Erythroblast (primary cell): ENCODE results near the gene DYNLRB1.

Experiments used
- GATA1 ChIP-seq: IDR thresholded peaks from 2 replicates; pipeline ENCODE4 v1.6.1; 2011; ENCODE audit warnings: low read depth, mild to moderate bottlenecking, control low read depth, low read length, moderate library complexity
- POLR2A ChIP-seq: IDR thresholded peaks from 2 replicates; pipeline ENCODE4 v1.6.1; 2011; ENCODE audit warnings: mild to moderate bottlenecking, low read length

DNA sequence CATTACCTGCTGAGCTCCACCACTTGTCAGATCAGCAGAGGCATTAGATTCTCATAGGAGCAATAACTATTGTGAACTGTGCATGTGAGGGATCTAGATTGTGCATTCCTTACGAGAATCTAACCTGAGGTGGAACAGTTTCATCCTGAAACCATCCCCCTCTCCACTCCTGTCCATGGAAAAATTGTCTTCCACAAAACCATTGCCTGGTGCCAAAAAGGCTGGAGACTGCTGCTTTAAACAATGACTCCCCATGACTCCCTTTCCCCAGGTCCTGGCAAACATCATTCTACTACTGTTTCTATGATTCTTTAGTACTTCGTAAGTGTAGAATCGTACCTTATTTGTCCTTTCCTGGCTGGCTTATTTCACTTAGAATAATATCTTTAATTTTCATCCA lies 9.7 kb upstream of the DYNLRB1 start:
- TF ChIP-seq POLR2A (no peak), GATA1 (no peak)
